CD1c-positive myeloid dendritic cell (primary cell): ENCODE results near the gene CCBE1.
A peak's percentile ranks its signal among the peaks of the same experiment; 100 is the strongest.
"Not testable (repeated sequence)": the region's sequence is repeated elsewhere in the genome, so short reads cannot be mapped to it uniquely, and the experiment has no call there.

Experiments used
- DNase-seq: peaks from one replicate; pipeline ENCODE4 v3.0.0-alpha.2; 2016; ENCODE audit errors: extremely low spot score

Gene CCBE1

GRCh38 chr18:59697236-59697932 is at the start of gene CCBE1:
Gene CCBE1, minus strand, starts transcription at chr18:59697423.
- peak; percentile 14 for DNase-seq

- DNase-seq: no peak
Observed at GRCh38 chr18:59744271-59744721, 47.1 kb upstream of the CCBE1 start.

GRCh38 chr18:59743566-59743965 is 46.3 kb upstream of the CCBE1 start:
- no peak for DNase-seq

- no peak for DNase-seq
Observed at GRCh38 chr18:59742325-59743111, 45.3 kb upstream of the CCBE1 start.

- no peak for DNase-seq
Observed at GRCh38 chr18:59740141-59740540, 42.9 kb upstream of the CCBE1 start.

GRCh38 chr18:59737776-59738300 is 40.6 kb upstream of the CCBE1 start:
- no peak for DNase-seq

GRCh38 chr18:59737335-59737734 is 40.1 kb upstream of the CCBE1 start:
- not testable (repeated sequence) for DNase-seq

GRCh38 chr18:59736061-59736460 is 38.8 kb upstream of the CCBE1 start:
- DNase-seq: no peak

GRCh38 chr18:59735269-59735860 is 38.1 kb upstream of the CCBE1 start:
- no peak for DNase-seq

GRCh38 chr18:59733421-59733820 is 36.2 kb upstream of the CCBE1 start:
- DNase-seq: no peak

GRCh38 chr18:59730896-59731295 is 33.7 kb upstream of the CCBE1 start:
- DNase-seq: no peak

GRCh38 chr18:59729781-59730180 is 32.6 kb upstream of the CCBE1 start:
- no peak for DNase-seq

- DNase-seq: no peak
Observed at GRCh38 chr18:59728816-59729215, 31.6 kb upstream of the CCBE1 start.

GRCh38 chr18:59725142-59725541 is 27.9 kb upstream of the CCBE1 start:
- DNase-seq: no peak

GRCh38 chr18:59724103-59724502 is 26.9 kb upstream of the CCBE1 start:
- no peak for DNase-seq

- DNase-seq: no peak
Observed at GRCh38 chr18:59721931-59722330, 24.7 kb upstream of the CCBE1 start.

- no peak for DNase-seq
Observed at GRCh38 chr18:59721211-59721610, 24.0 kb upstream of the CCBE1 start.

GRCh38 chr18:59719544-59720181 is 22.4 kb upstream of the CCBE1 start:
- no peak for DNase-seq

- no peak for DNase-seq
Observed at GRCh38 chr18:59718464-59719157, 21.4 kb upstream of the CCBE1 start.

- no peak for DNase-seq
Observed at GRCh38 chr18:59718108-59718463, 20.9 kb upstream of the CCBE1 start.

GRCh38 chr18:59717291-59717690 is 20.1 kb upstream of the CCBE1 start:
- no peak for DNase-seq

GRCh38 chr18:59715966-59716369 is 18.7 kb upstream of the CCBE1 start:
- DNase-seq: no peak
